ENCODE measurements around the gene WDR33.

Gene WDR33

DNA sequence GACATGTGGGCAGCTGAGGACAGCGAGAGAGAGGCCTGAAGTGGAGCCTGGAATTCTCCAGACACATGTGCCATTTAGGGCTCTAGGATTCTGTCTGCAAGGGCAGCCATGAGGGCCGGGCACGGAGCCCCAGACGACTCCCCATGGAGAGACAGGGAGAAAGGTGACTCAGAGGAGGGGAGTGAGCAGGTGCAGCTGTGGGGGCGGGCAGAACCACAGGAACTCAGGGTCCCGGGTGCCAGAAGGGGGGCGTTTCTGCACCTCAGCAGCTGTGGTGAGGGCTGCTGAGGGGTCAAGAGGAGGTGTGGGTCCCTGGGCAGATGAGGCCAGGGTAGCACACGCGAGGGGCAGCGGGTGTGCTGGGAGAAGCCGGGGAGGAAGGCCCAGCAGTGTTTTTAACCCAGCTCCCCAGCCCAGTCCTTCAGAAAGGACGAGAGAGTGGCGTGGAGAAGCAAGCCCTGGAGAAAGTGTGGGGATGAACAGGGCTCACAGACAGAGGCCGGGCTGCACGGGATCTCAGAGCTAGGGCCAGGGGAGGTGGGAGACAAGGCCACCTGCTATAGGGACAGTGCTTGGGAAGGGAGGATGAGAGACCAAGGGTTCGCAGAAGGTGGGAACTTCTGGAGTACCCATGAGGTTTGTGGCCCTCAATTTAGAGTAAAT lies 157.4 kb downstream of the WDR33 start:
- DNase-seq = no peak

DNA sequence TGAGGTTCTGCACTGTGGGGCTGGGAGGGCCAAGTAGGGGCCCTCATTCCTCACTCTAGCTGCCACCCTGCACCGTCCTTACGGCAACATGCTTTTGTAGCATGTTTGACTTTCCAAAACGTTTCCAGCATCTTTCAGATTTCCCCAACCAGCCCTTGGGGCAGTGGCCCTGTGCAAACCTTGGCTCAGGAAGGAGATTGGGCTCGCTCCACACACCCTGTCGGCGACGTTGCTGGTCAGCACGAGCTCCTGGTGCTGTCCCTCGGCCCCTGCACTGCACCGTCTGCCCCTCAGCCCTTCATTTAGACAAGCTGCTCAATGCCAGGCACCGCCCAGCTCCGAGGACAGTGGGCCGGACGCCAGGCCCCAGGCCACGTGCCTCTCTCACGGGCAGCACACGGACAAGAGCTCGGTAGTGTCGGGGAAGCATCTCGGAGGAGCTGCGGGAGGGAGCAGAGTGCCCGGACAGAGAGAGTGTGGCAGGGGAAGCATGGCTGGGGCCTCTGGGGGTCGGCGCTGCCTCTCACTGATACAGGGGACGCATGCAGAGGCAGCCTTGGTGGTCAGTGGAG lies 158.1 kb downstream of the WDR33 start:
- no peak for DNase-seq

DNA sequence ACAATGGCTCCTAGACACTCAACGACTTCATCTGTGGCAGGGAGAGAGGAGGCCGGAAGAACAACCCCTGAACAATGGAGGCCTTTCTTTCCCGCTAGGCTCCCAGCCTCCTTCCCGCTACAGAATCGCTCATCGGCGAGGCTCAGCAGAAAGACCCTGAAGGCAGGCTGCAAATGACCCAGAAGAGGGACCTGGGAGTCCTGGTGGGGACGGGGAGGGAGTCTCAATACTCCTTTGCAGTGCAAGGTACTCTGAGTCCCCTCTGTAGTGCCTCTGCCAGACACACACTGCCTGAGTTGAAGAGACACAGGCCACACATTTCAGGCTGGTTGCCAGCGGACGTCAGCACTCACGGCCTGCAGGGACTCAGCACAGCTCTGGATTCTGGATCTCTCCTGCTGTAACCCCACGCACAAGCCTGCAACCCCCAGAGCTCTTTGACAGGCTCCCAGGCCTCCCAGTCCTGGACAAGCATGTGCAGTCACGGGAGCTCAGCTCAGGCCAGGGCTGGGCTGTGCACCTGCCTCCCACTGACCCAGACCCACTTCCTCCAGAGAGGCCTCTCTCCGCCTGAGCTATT lies 158.9 kb downstream of the WDR33 start:
- DNase-seq = no peak

DNA sequence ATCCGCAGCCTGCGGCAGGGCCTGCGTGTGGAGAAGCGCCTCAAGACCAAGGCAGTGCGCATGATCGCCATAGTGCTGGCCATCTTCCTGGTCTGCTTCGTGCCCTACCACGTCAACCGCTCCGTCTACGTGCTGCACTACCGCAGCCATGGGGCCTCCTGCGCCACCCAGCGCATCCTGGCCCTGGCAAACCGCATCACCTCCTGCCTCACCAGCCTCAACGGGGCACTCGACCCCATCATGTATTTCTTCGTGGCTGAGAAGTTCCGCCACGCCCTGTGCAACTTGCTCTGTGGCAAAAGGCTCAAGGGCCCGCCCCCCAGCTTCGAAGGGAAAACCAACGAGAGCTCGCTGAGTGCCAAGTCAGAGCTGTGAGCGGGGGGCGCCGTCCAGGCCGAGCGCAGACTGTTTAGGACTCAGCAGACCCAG lies 159.6 kb downstream of the WDR33 start:
- DNase-seq = no peak

Data from SHP77 treated with DMSO at 0.1 percent for 48 hours (cell line).